ENCODE results near the gene TIMP1.

TIMP1 gene

GRCh38 chrX:47584714-47585113 lies 2.5 kb downstream of the TIMP1 start:
- no peak overlapping the region for H3K4me2 ChIP-seq (ENCODE audit: low read length)
- H3K9ac ChIP-seq (ENCODE audit: low read length), result no peak overlapping the region
- H4K20me1 ChIP-seq (ENCODE audit: insufficient read depth, low read length), result no peaks in the 10 kb centered on the region
- no peaks in the 10 kb centered on the region for H3K9me3 ChIP-seq (ENCODE audit: insufficient read depth, low read length)
- H3K4me3 ChIP-seq (ENCODE audit: low read length), result no peak overlapping the region
- TF ChIP-seq, protein P1, sequence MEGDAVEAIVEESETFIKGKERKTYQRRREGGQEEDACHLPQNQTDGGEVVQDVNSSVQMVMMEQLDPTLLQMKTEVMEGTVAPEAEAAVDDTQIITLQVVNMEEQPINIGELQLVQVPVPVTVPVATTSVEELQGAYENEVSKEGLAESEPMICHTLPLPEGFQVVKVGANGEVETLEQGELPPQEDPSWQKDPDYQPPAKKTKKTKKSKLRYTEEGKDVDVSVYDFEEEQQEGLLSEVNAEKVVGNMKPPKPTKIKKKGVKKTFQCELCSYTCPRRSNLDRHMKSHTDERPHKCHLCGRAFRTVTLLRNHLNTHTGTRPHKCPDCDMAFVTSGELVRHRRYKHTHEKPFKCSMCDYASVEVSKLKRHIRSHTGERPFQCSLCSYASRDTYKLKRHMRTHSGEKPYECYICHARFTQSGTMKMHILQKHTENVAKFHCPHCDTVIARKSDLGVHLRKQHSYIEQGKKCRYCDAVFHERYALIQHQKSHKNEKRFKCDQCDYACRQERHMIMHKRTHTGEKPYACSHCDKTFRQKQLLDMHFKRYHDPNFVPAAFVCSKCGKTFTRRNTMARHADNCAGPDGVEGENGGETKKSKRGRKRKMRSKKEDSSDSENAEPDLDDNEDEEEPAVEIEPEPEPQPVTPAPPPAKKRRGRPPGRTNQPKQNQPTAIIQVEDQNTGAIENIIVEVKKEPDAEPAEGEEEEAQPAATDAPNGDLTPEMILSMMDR (IDR thresholded peaks at IDR 0.05; ENCODE audit: low read depth, low read length), result no peak
- no peak for TF ChIP-seq EZH2phosphoT487 (IDR thresholded peaks at IDR 0.05; ENCODE audit: low read depth)
- H3K36me3 ChIP-seq (replicated peaks; ENCODE audit: low read depth, low read length), result no peaks in the 10 kb centered on the region
- no peaks in the 10 kb centered on the region for H3K79me2 ChIP-seq (ENCODE audit: low read length)
- peaks cover 14% of the 10 kb centered on the region for H3K4me1 ChIP-seq (ENCODE audit: low read length)
- H3K27me3 ChIP-seq (ENCODE audit: low read depth, low read length), result no peaks in the 10 kb centered on the region
- no peak overlapping the region for H3K27ac ChIP-seq (ENCODE audit: low read length)
- H2AFZ ChIP-seq (ENCODE audit: low read depth, low read length), result no peak overlapping the region

- Histone ChIP-seq H3K4me1 (ENCODE audit: low read length) (peaks cover 8% of the 10 kb centered on the region), H3K27ac (ENCODE audit: low read length) (no peak overlapping the region), H3K9ac (ENCODE audit: low read length) (no peak overlapping the region), H3K36me3 (replicated peaks; ENCODE audit: low read depth, low read length) (no peaks in the 10 kb centered on the region), H3K9me3 (ENCODE audit: insufficient read depth, low read length) (no peaks in the 10 kb centered on the region), H3K4me3 (ENCODE audit: low read length) (no peak overlapping the region), H3K27me3 (ENCODE audit: low read depth, low read length) (no peaks in the 10 kb centered on the region), H4K20me1 (ENCODE audit: insufficient read depth, low read length) (no peaks in the 10 kb centered on the region), H2AFZ (ENCODE audit: low read depth, low read length) (no peak overlapping the region), H3K4me2 (ENCODE audit: low read length) (no peak overlapping the region), H3K79me2 (ENCODE audit: low read length) (no peaks in the 10 kb centered on the region)
- no peak for TF ChIP-seq EZH2phosphoT487 (IDR thresholded peaks at IDR 0.05; ENCODE audit: low read depth)
- TF ChIP-seq, protein P1 (IDR thresholded peaks at IDR 0.05; ENCODE audit: low read depth, low read length), result no peak
These were observed 3.0 kb downstream of the TIMP1 start for GRCh38 chrX:47585273-47585672.

- no peaks in the 10 kb centered on the region for H3K79me2 ChIP-seq (ENCODE audit: low read length)
- no peaks in the 10 kb centered on the region for H4K20me1 ChIP-seq (ENCODE audit: insufficient read depth, low read length)
- no peak overlapping the region for H3K9ac ChIP-seq (ENCODE audit: low read length)
- peaks cover 8% of the 10 kb centered on the region for H3K4me1 ChIP-seq (ENCODE audit: low read length)
- H2AFZ ChIP-seq (ENCODE audit: low read depth, low read length), result no peak overlapping the region
- H3K4me3 ChIP-seq (ENCODE audit: low read length), result no peak overlapping the region
- no peaks in the 10 kb centered on the region for H3K9me3 ChIP-seq (ENCODE audit: insufficient read depth, low read length)
- H3K36me3 ChIP-seq (replicated peaks; ENCODE audit: low read depth, low read length), result no peaks in the 10 kb centered on the region
- TF ChIP-seq, protein P1 (IDR thresholded peaks at IDR 0.05; ENCODE audit: low read depth, low read length), result no peak
- TF ChIP-seq EZH2phosphoT487 (IDR thresholded peaks at IDR 0.05; ENCODE audit: low read depth), result no peak
- H3K27me3 ChIP-seq (ENCODE audit: low read depth, low read length), result no peaks in the 10 kb centered on the region
- no peak overlapping the region for H3K27ac ChIP-seq (ENCODE audit: low read length)
- no peak overlapping the region for H3K4me2 ChIP-seq (ENCODE audit: low read length)
These were observed 4.0 kb downstream of the TIMP1 start for GRCh38 chrX:47586043-47586787.

DNA sequence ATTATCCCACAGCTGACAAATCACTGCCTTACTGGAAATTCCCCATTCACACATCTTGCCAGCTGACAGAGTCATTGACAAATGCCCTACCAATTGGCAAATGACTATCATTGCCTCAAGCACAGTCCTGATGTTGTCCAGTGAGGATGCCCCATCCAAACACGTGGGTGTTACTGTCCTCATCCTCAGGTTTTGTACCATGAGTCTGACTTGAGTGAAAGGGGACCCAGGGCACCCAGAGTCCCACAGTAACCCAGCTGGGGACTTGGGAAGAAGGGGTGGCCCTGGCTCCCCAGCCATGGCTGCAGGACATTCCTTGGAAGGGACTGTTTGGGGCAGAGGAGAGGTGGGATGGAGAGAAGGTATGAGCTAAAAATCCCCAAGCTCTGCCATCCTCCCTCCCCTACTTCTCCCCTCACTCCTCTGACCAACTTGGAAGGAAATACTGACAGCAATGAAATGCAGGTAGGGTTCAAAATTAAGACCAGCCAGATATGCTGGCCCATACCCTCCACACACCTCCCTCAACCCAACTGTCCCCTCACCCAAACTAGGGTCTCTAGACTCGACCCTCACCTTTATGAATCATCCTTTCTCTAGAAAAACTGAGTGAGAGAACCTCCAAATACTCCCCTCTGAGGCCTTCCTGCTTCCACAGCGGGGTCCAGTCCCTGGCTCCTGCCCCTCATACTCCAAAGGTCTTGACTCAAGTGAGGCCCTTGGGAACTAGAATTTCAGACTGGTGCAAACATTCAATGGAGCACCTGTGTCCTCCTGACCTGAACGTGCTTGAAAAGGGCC lies 5.1 kb downstream of the TIMP1 start:
- TF ChIP-seq, protein P1 (IDR thresholded peaks at IDR 0.05; ENCODE audit: low read depth, low read length), result no peak
- TF ChIP-seq EZH2phosphoT487 (IDR thresholded peaks at IDR 0.05; ENCODE audit: low read depth), result no peak
- no peaks in the 10 kb centered on the region for H3K36me3 ChIP-seq (replicated peaks; ENCODE audit: low read depth, low read length)
- H3K4me1 ChIP-seq (ENCODE audit: low read length), result no peaks in the 10 kb centered on the region
- no peak overlapping the region for H3K27ac ChIP-seq (ENCODE audit: low read length)
- H3K4me3 ChIP-seq (ENCODE audit: low read length), result no peak overlapping the region
- H3K9ac ChIP-seq (ENCODE audit: low read length), result no peak overlapping the region
- H3K9me3 ChIP-seq (ENCODE audit: insufficient read depth, low read length), result no peaks in the 10 kb centered on the region
- no peaks in the 10 kb centered on the region for H4K20me1 ChIP-seq (ENCODE audit: insufficient read depth, low read length)
- no peak overlapping the region for H3K4me2 ChIP-seq (ENCODE audit: low read length)
- H2AFZ ChIP-seq (ENCODE audit: low read depth, low read length), result no peak overlapping the region
- no peaks in the 10 kb centered on the region for H3K27me3 ChIP-seq (ENCODE audit: low read depth, low read length)
- H3K79me2 ChIP-seq (ENCODE audit: low read length), result no peaks in the 10 kb centered on the region
